Smooth muscle cell (in vitro differentiated cells): ENCODE measurements around the gene PPP3CB. TPM values are rescaled to one million over a fixed set of nuclear protein-coding genes. Genes with fewer than 3 reads are reported as not detected.

Experiments used
- DNase-seq: peaks from one replicate; lab custom pipeline; 2025; ENCODE audit not compliant: unreplicated experiment; lab: John Stamatoyannopoulos, UW
- H2AFZ ChIP-seq: fragments of 200-600 bp; sonication (generic); 2 replicates; pipeline ENCODE4 v1.6.0; 2016; ENCODE audit warnings: antibody characterized with exemption, low read depth, mild to moderate bottlenecking
- H3F3A ChIP-seq: fragments of 200-600 bp; sonication (generic); 2 replicates; pipeline ENCODE4 v1.6.0; 2017; ENCODE audit warnings: antibody characterized with exemption, low read depth
- H3K27ac ChIP-seq: fragments of 200-600 bp; sonication (generic); 2 replicates; pipeline ENCODE4 v1.5.1; 2016; ENCODE audit warnings: low read depth, mild to moderate bottlenecking
- H3K27me3 ChIP-seq: fragments of 200-600 bp; sonication (generic); 2 replicates; pipeline ENCODE4 v1.6.1; 2016; ENCODE audit warnings: low read depth, mild to moderate bottlenecking
- H3K36me3 ChIP-seq: fragments of 200-600 bp; sonication (generic); 2 replicates; pipeline ENCODE4 v1.5.1; 2016; ENCODE audit warnings: low read depth
- H3K4me1 ChIP-seq: fragments of 200-600 bp; sonication (generic); 2 replicates; pipeline ENCODE4 v1.5.1; 2016; ENCODE audit warnings: low read depth
- H3K4me2 ChIP-seq: fragments of 200-600 bp; sonication (generic); 2 replicates; pipeline ENCODE4 v1.6.0; 2016; ENCODE audit warnings: mild to moderate bottlenecking
- H3K4me3 ChIP-seq: fragments of 200-600 bp; sonication (generic); 2 replicates; pipeline ENCODE4 v1.5.1; 2016; ENCODE audit warnings: mild to moderate bottlenecking
- H3K79me2 ChIP-seq: fragments of 200-600 bp; sonication (generic); 2 replicates; pipeline ENCODE4 v1.6.0; 2016; ENCODE audit warnings: low read depth, mild to moderate bottlenecking
- H3K9ac ChIP-seq: fragments of 200-600 bp; sonication (generic); 2 replicates; pipeline ENCODE4 v1.6.0; 2016; ENCODE audit warnings: low read depth
- H3K9me3 ChIP-seq: fragments of 200-600 bp; sonication (generic); replicated peaks from 2 replicates; pipeline ENCODE4 v1.5.1; 2016; ENCODE audit warnings: low read depth
- H4K20me1 ChIP-seq: fragments of 200-600 bp; sonication (generic); 2 replicates; pipeline ENCODE4 v1.6.0; 2016; ENCODE audit warnings: low read depth
- WGBS: methylation state at CpG from one replicate; pipeline ENCODE4 v1.1.7; 2016; ENCODE audit warnings: low lambda C conversion rate; 5-methylcytosine and 5-hydroxymethylcytosine counted together
- polyA plus RNA-seq: library from polyadenylated mRNA; unstranded; fragments of >200 nt; fragmentation: Nextera tagmentation; extraction: Ambion mirVana; gene quantifications from 2 replicates; pipeline ENCODE4 v1.2.1, GENCODE V29; 2016
- total RNA-seq: library from RNA; depleted of rRNA; stranded (reverse); fragments of >200 nt; gene quantifications from 2 replicates; pipeline ENCODE4 v1.2.3, GENCODE V29; 2014
- TF ChIP-seq, protein P1 (sequence below): fragments of 200-600 bp; sonication (generic); IDR thresholded peaks from 2 replicates; pipeline ENCODE4 v1.5.1; 2017; ENCODE audit warnings: borderline replicate concordance, mild to moderate bottlenecking, antibody characterized with exemption; ENCODE audit not compliant: insufficient read depth, poor library complexity, severe bottlenecking

The PPP3CB gene
- total and polyA plus RNA-seq, 2 experiments from 2014 or later = 14.9 to 61.9 TPM

GRCh38 chr10:73408978-73409521 lies 86.8 kb downstream of the PPP3CB start:
- 95% methylated on average over 4 of the region's 4 CpGs for WGBS
- Histone ChIP-seq H3K27ac (no peak overlapping the region), H3F3A (no peaks in the 10 kb centered on the region), H3K4me1 (peaks cover 8% of the 10 kb centered on the region), H3K36me3 (no peaks in the 10 kb centered on the region), H4K20me1 (peaks cover 74% of the 10 kb centered on the region), H3K27me3 (no peaks in the 10 kb centered on the region), H3K9me3 (no peaks in the 10 kb centered on the region), H3K79me2 (peaks cover 86% of the 10 kb centered on the region), H3K4me3 (no peak overlapping the region), H3K4me2 (no peak overlapping the region), H3K9ac (no peak overlapping the region), H2AFZ (no peak overlapping the region)
- no peak for DNase-seq
- TF ChIP-seq, protein P1, sequence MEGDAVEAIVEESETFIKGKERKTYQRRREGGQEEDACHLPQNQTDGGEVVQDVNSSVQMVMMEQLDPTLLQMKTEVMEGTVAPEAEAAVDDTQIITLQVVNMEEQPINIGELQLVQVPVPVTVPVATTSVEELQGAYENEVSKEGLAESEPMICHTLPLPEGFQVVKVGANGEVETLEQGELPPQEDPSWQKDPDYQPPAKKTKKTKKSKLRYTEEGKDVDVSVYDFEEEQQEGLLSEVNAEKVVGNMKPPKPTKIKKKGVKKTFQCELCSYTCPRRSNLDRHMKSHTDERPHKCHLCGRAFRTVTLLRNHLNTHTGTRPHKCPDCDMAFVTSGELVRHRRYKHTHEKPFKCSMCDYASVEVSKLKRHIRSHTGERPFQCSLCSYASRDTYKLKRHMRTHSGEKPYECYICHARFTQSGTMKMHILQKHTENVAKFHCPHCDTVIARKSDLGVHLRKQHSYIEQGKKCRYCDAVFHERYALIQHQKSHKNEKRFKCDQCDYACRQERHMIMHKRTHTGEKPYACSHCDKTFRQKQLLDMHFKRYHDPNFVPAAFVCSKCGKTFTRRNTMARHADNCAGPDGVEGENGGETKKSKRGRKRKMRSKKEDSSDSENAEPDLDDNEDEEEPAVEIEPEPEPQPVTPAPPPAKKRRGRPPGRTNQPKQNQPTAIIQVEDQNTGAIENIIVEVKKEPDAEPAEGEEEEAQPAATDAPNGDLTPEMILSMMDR = no peak

DNA sequence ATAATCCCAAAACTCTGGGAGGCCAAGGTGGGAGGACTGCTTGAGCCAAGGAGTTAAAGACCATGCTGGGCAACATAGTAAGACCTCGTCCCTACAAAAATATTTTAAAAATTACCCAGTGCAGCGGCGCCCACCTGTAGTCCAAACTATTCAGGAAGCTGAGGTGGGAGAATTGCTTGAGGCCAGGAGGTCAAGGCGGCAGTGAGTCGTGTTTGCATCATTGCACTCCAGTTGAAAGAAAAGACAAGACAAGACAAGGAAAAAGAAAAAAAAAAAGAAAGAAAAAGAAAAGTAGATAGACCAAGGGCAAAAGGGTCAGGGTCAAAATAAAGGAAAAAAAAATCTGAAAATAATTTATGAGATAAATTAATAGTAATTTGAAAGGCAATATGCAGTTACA lies 87.8 kb downstream of the PPP3CB start:
- no peak for DNase-seq
- Histone ChIP-seq H3K4me2 (no peak overlapping the region), H3K4me1 (peaks cover 5% of the 10 kb centered on the region), H3F3A (no peaks in the 10 kb centered on the region), H4K20me1 (peaks cover 84% of the 10 kb centered on the region), H3K9me3 (no peaks in the 10 kb centered on the region), H3K9ac (no peak overlapping the region), H3K79me2 (peaks cover 95% of the 10 kb centered on the region), H3K36me3 (no peaks in the 10 kb centered on the region), H3K27ac (no peak overlapping the region), H3K27me3 (no peaks in the 10 kb centered on the region), H2AFZ (no peak overlapping the region), H3K4me3 (no peak overlapping the region)
- TF ChIP-seq, protein P1 = no peak
- 78% methylated on average over 5 of the region's 5 CpGs for WGBS

GRCh38 chr10:73407495-73407894 lies 88.3 kb downstream of the PPP3CB start:
- Histone ChIP-seq H3K27ac (no peak overlapping the region), H3K27me3 (no peaks in the 10 kb centered on the region), H3K4me3 (no peak overlapping the region), H3K4me1 (no peaks in the 10 kb centered on the region), H3K79me2 (peaks cover 96% of the 10 kb centered on the region), H2AFZ (no peak overlapping the region), H3K9ac (no peak overlapping the region), H3K36me3 (no peaks in the 10 kb centered on the region), H3F3A (no peaks in the 10 kb centered on the region), H3K4me2 (no peak overlapping the region), H4K20me1 (peaks cover 89% of the 10 kb centered on the region), H3K9me3 (no peaks in the 10 kb centered on the region)
- TF ChIP-seq, protein P1 = no peak
- DNase-seq = no peak
- 97% methylated on average over 1 of the region's 1 CpG for WGBS

DNA sequence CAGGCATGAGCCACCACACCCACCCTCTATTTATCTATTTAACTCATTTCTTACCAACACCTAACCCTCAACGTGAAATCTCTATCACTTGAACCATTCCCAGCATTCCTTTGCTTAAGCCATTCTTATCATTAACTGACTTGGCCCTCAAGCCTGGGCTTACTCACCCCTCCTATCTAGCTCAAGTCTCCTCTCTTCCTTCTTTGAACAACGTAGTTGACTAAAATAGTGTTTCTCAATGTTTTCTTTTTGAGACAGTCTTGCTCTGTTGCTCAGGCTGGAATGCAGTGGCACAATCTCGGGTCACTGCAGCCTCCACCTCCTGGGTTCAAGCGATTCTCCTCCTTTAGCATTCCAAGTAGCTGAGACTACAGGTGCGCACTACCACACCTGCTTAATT lies 89.0 kb downstream of the PPP3CB start:
- 70% methylated on average over 5 of the region's 5 CpGs for WGBS
- Histone ChIP-seq H3K4me1 (no peaks in the 10 kb centered on the region), H3K4me2 (no peak overlapping the region), H3K4me3 (no peak overlapping the region), H4K20me1 (peaks cover 96% of the 10 kb centered on the region), H3K27ac (no peak overlapping the region), H2AFZ (no peak overlapping the region), H3K9me3 (no peaks in the 10 kb centered on the region), H3K79me2 (peaks cover 97% of the 10 kb centered on the region), H3F3A (no peaks in the 10 kb centered on the region), H3K36me3 (no peaks in the 10 kb centered on the region), H3K27me3 (no peaks in the 10 kb centered on the region), H3K9ac (no peak overlapping the region)
- DNase-seq = no peak
- TF ChIP-seq, protein P1 = no peak
